Measurements from ENCODE around the gene EFCAB10.

Gene EFCAB10

GRCh38 chr7:105583061-105583460 lies 1.8 kb upstream of the EFCAB10 start:
- DNase-seq = no peak
- Mint-ChIP-seq H3K9me3 (peaks cover 17% of the 10 kb centered on the region), H3K27me3 (ENCODE audit: low read depth, poor library complexity) (peaks cover 4% of the 10 kb centered on the region), H3K4me3 (no peak overlapping the region), H3K4me1 (peaks cover 40% of the 10 kb centered on the region), H3K27ac (no peak overlapping the region), H3K36me3 (ENCODE audit: low read depth) (no peaks in the 10 kb centered on the region)
- no peak for TF ChIP-seq CTCF (IDR thresholded peaks at IDR 0.05)

- Mint-ChIP-seq H3K27ac (no peak overlapping the region), H3K36me3 (ENCODE audit: low read depth) (no peaks in the 10 kb centered on the region), H3K27me3 (ENCODE audit: low read depth, poor library complexity) (peaks cover 4% of the 10 kb centered on the region), H3K9me3 (peaks cover 17% of the 10 kb centered on the region), H3K4me3 (peak overlapping the region; percentile 81), H3K4me1 (peaks cover 20% of the 10 kb centered on the region)
- DNase-seq = no peak
- TF ChIP-seq CTCF (IDR thresholded peaks at IDR 0.05) = no peak
Observed at GRCh38 chr7:105580022-105580740, 1.1 kb downstream of the EFCAB10 start.

- peaks cover 4% of the 10 kb centered on the region for H3K27me3 Mint-ChIP-seq (ENCODE audit: low read depth, poor library complexity)
- TF ChIP-seq CTCF (IDR thresholded peaks at IDR 0.05) = no peak
- H3K36me3 Mint-ChIP-seq (ENCODE audit: low read depth) = peaks cover 4% of the 10 kb centered on the region
- peaks cover 7% of the 10 kb centered on the region for H3K9me3 Mint-ChIP-seq
- DNase-seq = no peak
- no peak overlapping the region for H3K27ac Mint-ChIP-seq
- peaks cover 20% of the 10 kb centered on the region for H3K4me1 Mint-ChIP-seq
- no peak overlapping the region for H3K4me3 Mint-ChIP-seq
Observed at GRCh38 chr7:105578496-105578895, 2.8 kb downstream of the EFCAB10 start.

GRCh38 chr7:105577251-105577650 lies 4.0 kb downstream of the EFCAB10 start:
- no peak for DNase-seq
- TF ChIP-seq CTCF (IDR thresholded peaks at IDR 0.05) = no peak
- peaks cover 17% of the 10 kb centered on the region for H3K4me1 Mint-ChIP-seq
- H3K27ac Mint-ChIP-seq = no peak overlapping the region
- H3K27me3 Mint-ChIP-seq (ENCODE audit: low read depth, poor library complexity) = peaks cover 4% of the 10 kb centered on the region
- peaks cover 5% of the 10 kb centered on the region for H3K36me3 Mint-ChIP-seq (ENCODE audit: low read depth)
- H3K9me3 Mint-ChIP-seq = peaks cover 7% of the 10 kb centered on the region
- no peak overlapping the region for H3K4me3 Mint-ChIP-seq

- no peak for TF ChIP-seq CTCF (IDR thresholded peaks at IDR 0.05)
- no peak overlapping the region for H3K4me3 Mint-ChIP-seq
Observed at GRCh38 chr7:105571891-105572290, 9.4 kb downstream of the EFCAB10 start.

GRCh38 chr7:105567821-105568220 lies 13.5 kb downstream of the EFCAB10 start:
- peaks cover 59% of the 10 kb centered on the region for H3K36me3 Mint-ChIP-seq (ENCODE audit: low read depth)
- H3K4me3 Mint-ChIP-seq = no peak overlapping the region
- H3K27me3 Mint-ChIP-seq (ENCODE audit: low read depth, poor library complexity) = no peaks in the 10 kb centered on the region
- no peaks in the 10 kb centered on the region for H3K4me1 Mint-ChIP-seq
- no peaks in the 10 kb centered on the region for H3K9me3 Mint-ChIP-seq
- DNase-seq = no peak
- TF ChIP-seq CTCF (IDR thresholded peaks at IDR 0.05) = no peak
- H3K27ac Mint-ChIP-seq = no peak overlapping the region

More at GRCh38 chr7:105571891-105572290, 9.4 kb downstream of the EFCAB10 start:
- Mint-ChIP-seq H3K27ac (no peak overlapping the region), H3K9me3 (peaks cover 4% of the 10 kb centered on the region), H3K4me1 (no peaks in the 10 kb centered on the region), H3K36me3 (ENCODE audit: low read depth) (peaks cover 26% of the 10 kb centered on the region), H3K27me3 (ENCODE audit: low read depth, poor library complexity) (no peaks in the 10 kb centered on the region)
- no peak for DNase-seq

Data from nephron progenitor cell (in vitro differentiated cells).